ENCODE results near the gene SOX18.

Gene SOX18

DNA sequence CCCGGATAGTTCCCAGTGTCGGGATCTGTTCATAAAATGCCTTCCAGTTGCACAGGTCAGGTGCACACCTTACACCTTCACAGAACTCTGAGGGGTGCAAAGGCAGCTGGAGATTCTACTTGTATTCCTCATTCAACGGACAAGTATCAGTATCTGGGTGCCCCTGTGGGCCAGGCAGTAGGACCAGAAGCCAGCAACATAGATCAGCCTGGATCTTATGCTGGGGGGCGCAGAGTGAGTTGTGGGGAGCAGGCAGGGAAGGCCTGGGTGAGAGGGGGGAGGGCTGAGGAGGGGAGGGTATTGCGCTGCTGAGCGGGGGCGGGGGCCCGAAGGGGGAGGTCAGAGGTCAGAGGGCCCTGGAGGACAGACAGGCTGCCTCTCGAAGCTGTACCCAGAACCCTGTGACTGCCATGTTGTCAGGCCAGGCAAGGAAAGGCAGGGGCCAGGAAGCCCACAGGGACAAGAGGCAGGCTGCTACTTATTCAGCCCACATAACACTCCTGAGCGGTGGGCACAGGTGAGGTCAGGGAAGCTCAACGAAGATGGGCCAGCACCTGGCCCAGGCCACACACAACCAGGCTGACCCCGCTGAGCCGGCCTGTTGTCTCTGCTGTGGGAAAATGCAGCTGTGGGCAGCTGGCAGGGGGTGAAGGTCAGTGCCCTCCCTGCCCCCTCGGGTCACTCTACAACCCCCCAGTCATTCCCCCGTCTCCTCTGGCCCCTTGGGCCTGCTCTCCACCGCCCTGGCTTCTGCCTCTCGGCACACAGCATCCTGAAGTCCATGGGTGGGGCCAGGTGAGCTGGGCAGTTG lies 31.6 kb upstream of the SOX18 start:
- no peak overlapping the region for H3K27ac ChIP-seq
- no peak for DNase-seq (ENCODE audit: low read depth, low spot score)

DNA sequence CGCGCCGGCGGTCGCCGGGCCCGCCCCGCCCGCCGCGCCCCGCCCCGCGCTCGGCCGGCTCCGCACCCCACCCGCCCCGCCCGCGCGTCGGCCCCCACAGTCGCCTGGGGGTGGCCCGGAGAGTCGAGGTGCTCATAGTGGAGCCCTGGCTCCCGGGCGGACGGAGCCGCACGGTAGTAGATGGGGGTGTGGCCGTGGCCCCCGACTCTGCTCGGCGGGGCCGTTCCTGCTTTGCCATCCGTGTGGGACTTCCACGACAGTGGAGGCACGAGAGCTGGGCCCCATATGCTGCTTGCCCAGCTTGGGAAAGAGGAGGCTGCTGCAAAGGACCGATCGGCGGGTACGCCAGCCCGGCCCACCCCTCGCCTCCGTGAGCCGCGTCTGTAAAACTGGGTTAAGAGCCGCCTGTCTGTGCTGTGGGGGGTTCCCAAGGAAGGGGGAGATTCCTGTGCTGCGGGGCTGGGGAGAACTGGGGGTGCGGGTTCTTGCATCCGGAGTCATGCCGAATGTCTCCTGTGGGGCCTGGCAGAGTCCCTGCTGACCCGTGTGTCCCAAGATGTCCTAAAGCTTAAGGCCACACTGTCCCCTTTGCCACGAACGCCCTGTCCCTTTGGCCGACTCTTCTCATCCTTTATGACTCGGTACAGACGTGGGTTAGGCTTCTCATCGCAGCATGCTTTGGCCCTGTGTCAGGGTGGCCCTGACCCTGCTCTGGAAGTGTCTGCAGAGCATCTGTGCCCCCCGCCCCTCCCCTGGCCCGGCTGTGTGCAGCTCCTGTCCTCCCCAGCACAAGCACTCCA lies 30.8 kb upstream of the SOX18 start, which contains the start of gene OPRL1:
Gene OPRL1 (plus strand): TSS at position 70 of the 800 bp plus-strand sequence. CDS start 12,639 bp downstream, outside the sequence.
- DNase-seq (ENCODE audit: low read depth, low spot score) = no peak

DNA sequence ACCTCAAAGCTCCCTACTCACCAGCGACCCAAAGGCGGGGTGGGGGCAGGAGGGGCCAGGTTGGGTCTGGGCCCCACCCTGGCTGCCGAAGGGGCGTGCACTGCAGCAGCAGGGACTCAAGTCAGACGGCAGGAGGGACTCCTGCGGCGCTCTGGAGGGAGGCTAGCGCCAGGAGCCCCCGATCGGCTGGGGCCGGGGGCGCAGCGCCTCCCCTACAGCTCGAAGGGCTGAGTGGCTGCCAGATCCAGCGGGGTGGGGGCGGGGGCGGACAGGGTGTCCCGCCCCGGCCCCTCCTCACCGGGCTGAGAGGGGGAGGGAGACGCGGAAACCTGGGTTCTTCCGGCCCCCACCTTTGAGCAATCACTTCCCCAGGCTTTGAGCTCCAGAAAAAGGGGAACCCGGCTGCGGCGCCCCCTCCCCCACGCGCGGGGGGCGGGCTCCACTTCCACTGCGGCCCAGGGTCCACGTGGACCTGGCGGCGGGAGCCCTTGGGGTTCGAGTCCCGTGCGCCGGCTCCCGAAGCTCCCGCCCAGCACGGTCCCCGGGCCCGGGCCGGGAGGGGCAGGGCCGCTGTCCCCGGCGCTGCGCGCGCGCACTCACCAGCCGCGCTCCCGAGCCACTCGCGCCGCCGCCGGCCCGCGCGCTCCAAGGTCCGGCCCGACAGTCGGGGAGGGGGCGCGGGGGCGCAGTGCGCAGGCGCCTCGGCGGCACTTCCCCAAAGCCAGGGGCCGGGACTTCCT lies 30.0 kb upstream of the SOX18 start, which contains the start of gene RGS19:
Gene RGS19 (minus strand): TSS at position 246 of the 740 bp plus-strand sequence. CDS start 2,632 bp downstream, outside the sequence.
- DNase-seq (ENCODE audit: low read depth, low spot score) = no peak
- H3K27ac ChIP-seq = no peak within 1 kb of the TSS

More for the DNA sequence above, 30.8 kb upstream of the SOX18 start, which contains the start of gene OPRL1:
- H3K27ac ChIP-seq = no peak within 1 kb of the TSS

DNA sequence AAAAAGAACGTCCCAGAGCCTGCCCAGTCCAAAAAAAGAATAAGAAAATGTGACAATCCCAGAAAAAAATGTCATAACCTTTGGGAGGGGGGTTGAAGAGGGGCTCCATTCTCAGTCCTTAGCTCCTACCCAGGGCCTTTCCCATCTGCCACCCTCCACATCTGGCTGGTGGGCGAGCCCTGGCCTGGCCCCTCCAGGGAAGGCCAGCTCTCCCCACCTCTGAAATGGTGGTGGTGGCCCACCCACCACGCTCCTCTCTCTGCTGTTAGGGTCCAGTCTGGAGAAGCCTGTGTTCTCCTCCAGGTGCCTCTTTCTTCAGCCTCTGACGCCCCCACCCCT lies 29.5 kb upstream of the SOX18 start:
- no peak overlapping the region for H3K27ac ChIP-seq
- DNase-seq (ENCODE audit: low read depth, low spot score) = no peak

DNA sequence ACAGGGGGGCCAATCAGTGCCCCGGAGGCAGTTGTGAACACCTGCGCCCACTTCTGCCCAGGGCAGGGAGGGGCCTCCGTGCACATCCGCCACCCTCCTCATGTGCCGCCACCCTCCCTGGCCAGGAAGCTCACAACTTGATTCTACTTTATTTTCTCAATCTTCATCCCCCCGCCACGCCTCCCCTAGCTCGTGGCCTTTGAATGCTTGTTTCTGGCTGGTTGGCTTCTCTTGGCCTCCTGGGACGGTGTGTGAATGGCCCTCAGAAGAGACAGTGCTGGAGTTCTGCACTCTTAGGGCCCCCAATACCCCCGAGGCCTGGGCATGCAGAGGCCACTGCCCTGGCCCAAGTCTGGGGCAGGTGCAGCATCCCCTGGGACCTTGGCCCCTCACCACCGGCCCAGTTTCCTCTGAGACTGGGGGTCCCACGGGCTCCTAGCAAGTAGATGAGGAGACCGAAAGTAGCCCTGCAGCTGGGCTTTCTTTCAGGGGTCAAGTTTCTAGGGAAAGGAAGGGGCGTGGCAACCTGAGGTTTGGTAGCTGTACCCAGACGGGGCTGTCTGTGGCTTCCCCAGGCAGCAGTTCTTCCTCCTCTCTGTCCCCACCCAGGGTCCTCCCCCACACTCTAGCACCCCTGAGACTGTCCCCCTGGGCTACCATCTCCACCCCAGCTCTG lies 28.6 kb upstream of the SOX18 start:
- no peak for DNase-seq (ENCODE audit: low read depth, low spot score)
- no peak overlapping the region for H3K27ac ChIP-seq

DNA sequence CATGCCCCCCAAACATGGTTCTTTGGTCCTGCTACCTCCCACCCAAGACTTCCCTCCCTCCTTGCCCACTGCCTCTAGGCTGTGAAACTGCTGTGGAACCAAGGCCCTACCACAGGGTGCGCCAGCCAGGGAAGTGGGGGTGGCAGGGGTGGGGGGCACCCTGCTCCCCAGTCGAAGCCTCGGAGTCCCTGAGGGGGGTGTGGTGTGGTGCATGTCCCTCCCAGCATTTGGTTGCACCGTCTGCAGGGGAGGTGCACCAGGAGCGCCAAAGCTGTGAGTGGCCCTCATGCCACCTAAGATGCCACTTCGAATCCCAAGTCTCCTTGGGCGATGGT lies 28.1 kb upstream of the SOX18 start:
- DNase-seq (ENCODE audit: low read depth, low spot score) = no peak
- no peak overlapping the region for H3K27ac ChIP-seq

DNA sequence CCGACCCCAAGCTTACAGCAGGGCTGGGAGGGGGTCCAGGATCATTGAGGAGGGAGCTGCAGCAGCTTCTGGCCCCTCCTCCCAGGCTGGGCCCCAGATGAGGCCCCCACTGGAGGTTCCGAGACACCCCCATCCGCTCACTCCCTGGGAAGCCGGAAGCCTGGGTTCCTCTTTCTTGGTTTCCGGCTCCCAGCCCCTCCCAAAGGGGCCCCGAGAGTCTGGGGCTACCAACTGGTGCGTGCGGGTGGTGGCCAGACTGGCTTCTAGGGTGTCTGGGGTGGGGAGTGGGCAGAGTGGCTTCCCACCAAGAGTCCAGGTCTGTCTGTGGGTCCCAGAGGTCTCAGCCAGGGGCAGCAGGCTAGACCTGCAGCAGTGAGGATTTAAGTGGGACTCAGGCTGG lies 27.7 kb upstream of the SOX18 start:
- DNase-seq (ENCODE audit: low read depth, low spot score) = no peak
- H3K27ac ChIP-seq = no peak overlapping the region

DNA sequence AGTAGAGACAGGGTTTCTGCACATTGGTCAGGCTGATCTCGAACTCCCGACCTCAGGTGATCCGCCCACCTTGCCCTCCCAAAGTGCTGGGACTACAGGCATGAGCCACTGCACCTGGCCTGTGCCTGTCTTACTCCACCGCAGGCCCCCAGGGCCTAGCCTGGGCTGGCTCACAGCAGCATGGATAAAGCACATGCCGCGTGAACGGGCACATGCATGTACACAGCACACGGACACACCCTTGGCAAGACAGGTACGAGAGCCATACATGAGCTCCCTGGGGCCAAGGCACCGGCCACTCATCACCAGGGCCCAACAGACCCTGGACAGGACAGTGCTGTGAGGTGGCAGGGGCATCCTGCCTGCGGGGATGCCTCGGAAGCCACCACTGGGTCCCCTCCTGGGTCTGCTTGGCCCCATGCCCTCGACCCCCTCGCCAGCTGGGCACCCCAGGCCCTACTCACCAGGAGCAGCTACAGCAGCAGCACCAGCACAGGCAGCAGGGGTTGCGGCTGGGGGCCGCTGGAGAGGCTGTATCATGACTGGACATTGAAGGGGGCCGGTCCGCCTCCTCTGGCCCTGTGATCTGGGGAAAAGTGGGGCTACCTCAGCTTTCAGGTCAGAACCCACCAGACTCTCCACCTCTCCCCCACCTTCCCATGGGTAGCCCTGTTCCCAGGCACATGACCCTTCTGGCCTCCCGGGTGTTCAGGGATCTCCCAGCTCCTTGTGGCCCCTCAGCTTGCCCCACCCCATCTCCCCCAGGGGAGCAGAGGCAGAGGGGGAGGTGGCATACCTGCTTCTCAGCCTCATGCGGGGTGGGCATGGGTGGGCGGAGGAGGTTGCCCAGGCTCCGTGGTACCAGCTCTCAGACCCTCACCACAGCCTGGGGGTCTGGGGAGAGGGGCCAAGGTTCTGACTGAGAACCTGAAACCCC lies 26.9 kb upstream of the SOX18 start:
- no peak overlapping the region for H3K27ac ChIP-seq

DNA sequence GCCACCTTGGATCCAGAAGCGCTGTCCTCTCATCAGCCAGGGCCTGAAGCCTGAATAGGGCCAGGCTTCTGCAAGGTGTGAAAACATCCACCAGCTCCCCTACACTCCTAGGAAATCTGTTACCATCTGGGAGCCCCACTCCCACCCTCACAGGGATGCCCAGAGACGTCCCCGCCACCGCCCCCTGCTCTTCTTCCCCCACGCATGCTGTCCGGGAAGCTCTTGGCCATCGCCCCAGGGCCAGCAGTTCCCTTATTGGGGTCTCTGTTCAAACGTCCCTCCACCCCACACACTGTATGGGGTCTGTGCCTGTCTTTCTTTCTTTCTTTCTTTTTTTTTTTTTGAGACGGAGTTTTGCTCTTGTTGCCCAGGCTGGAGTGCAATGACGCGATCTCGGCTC lies 26.1 kb upstream of the SOX18 start:
- H3K27ac ChIP-seq = no peak overlapping the region
- no peak for DNase-seq (ENCODE audit: low read depth, low spot score)

More for the DNA sequence above, 26.9 kb upstream of the SOX18 start:
- no peak for DNase-seq (ENCODE audit: low read depth, low spot score)

DNA sequence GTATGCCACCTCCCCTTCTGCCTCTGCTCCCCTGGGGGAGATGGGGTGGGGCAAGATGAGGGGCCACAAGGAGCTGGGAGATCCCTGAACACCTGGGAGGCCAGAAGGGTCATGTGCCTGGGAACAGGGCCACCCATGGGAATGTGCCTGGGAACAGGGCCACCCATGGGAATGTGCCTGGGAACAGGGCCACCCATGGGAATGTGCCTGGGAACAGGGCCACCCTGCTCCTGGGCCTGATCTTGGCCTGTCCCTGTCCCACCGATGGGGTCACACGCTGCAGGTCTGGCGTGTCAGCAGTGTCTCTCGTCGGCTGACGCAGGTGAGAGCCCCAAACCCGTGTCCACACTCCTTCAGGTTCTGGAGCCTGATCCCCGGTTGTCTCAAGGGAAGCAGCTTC lies 25.5 kb upstream of the SOX18 start:
- H3K27ac ChIP-seq = no peak overlapping the region

DNA sequence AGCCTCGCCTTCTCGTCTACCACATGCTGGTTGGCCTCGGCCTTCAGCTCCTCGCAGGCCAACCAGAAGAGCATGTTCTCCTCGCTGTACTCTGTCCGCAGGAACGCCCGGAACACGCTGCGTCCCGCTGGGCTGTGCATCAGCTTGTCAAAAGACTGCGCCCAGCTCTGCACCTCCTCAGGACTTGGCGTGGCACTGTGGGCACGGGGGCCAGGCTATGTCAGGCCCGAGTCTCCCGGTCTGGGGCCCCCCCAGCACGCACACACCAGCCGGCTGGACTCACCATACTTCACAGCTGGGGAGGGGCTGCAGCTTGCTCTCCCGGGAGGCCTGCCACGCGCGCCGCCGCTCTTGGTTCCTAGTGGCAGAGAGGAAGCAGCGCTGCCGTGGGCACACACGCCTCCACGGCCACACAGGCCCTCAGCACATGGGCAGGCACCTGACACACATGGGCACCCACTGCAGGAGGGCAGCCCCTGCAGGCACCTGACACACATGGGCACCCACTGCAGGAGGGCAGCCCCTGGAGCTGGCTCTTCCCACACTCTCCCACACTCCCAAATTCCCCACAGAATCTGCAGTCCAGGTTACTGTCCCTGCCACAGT lies 24.8 kb upstream of the SOX18 start:
- H3K27ac ChIP-seq = no peak overlapping the region
- DNase-seq (ENCODE audit: low read depth, low spot score) = no peak

More for the DNA sequence above, 25.5 kb upstream of the SOX18 start:
- no peak for DNase-seq (ENCODE audit: low read depth, low spot score)

DNA sequence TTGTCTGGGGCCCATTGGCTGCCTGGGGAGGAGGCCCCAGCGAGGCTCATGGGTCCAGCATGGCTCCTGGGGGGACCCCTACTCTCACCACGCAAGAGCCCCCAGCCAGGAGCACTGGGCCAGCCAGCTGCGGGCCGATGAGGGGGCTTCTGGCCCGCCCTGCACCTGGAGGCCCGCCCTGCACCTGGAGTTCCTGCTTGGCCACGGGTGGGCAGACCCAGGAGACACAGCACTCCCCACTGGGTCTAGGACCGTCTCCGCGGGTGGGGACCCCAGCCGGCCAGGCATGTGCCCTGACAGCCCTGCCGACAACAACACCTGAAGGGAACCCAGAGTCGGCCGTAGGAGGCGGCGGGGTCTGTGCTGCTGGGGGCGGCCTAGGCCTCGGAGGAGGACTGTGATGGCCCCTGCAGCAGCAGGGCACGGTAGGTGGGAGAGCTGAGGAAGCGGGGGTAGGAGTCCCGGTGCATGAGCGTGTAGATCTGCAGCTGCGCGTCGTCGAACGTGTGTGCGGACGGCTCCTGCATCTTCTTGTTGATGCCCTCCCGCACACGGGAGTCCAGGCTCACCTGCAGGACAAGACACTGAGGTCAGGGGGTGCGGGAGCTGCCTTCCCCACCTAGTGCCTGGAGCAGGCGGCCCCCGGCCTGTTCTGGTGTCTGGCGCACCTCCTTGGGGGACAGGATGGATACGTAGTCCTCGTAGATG lies 24.2 kb upstream of the SOX18 start:
- DNase-seq (ENCODE audit: low read depth, low spot score) = no peak
- H3K27ac ChIP-seq = no peak overlapping the region

DNA sequence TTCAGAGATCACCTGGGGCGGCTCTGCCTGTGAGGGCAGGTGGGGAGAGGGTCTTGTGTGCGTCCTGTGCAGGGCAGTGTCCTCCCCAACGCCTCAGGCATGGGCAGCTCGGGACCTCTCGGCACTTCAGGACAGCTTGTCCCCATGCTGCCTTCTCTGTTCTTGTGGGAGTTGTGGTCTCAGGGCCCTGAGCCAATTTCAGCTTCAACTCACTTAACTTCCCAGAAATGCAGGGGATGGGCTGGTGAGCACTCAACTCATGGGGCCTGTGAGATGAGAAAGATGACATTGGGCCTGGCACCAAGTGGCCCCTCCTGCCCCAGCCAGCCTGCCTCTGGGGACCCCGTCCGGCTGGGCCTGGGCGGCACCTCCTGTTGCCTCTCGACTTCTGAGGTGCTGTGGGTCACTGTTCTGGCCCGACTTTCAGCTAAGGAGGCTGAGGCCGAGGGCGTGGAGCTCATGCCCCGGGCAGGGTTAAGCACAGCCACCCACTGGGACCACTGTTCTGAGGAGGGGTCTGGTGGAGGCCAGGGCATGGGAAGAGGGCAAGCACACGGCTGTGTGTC lies 23.1 kb upstream of the SOX18 start:
- H3K27ac ChIP-seq = no peak overlapping the region
- DNase-seq (ENCODE audit: low read depth, low spot score) = no peak

DNA sequence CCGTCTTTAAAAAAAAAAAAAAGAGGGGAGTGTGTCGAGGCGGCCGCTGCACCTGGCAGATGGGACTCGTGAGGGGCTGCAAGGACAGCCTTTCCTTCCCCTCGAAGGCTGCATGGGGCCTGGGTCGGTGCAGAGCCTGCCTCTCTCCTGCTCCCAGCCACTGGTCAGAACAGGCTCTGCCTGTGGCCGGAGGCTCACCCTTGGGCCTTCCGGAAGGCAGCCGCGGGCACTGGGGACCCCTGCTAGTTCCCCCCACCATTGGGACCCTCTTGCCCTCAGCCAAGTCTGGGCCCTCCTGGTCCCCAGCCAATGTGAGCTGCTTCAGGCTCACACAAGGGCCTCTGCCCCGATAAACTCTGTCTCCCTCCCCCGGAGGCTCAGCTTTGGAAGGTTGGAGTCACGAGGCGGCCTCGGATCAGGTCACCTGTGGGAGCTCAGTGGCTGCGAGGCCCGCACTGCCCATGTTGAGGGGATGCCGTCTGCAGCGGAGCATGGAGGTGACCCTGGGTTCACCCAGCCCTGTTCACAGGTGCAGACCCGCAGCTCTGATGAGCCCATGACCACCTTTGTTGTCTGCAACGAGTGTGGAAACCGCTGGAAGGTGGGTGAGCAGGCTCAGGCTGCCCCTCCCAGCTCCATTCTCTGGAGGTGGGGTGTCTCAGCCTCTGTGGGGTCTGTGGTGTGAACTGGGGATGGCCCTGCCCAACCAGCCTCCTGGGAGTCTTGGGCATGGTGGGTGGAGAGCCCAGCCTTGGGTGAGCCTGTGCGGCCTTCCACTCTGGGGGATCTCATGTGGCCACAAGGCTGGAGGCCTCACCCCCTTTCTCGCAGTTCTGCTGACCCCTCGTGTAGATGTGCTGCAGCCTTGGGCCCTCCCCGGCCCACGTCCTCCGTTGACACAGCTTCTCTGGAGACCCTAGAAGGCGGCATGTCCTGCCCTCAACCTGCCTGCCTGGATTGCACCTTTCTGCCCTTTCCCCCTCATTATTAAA lies 22.2 kb upstream of the SOX18 start:
- DNase-seq (ENCODE audit: low read depth, low spot score) = no peak
- H3K27ac ChIP-seq = no peak overlapping the region

DNA sequence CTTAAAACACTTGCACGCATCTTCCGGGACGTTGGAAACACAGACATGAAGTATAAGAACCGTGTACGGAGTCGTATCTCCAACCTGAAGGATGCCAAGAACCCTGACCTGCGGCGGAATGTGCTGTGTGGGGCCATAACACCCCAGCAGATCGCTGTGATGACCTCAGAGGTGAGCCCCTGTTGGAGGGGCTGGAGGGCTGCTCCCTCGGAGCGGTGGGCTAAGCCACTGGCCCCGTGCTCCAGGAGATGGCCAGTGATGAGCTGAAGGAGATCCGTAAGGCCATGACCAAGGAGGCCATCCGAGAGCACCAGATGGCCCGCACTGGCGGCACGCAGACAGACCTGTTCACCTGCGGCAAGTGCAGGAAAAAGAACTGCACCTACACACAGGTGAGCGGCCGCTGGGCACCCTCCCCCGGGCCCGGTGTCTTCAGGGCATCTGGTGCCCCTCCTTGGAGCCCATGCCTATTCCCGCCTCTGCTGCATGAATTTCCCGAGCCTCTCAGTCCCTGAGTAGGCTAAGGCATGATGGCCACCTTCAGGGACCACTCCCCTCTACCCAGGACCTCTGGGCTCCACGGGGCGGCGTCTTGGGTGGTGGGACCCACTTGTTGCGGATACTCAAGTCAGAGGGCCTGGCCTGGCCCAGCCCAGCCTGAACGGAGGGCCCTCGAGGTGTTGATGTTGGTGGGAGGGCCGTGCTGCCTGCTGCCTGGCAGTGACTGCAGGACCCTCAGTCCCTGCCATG lies 21.0 kb upstream of the SOX18 start:
- DNase-seq (ENCODE audit: low read depth, low spot score) = no peak

More for the DNA sequence above, 21.0 kb upstream of the SOX18 start:
- no peak overlapping the region for H3K27ac ChIP-seq

Data from epithelial cell of prostate (primary cell).